GM21576 (cell line): ENCODE results near the gene PIM1.
"Not testable (repeated sequence)": the region's sequence is repeated elsewhere in the genome, so short reads cannot be mapped to it uniquely, and the experiment has no call there.

Experiments
- ATAC-seq: cut with Tn5 transposase; IDR thresholded peaks from one replicate; pipeline ENCODE4 v1.9.1; 2021; ENCODE audit warnings: mild to moderate bottlenecking, moderate library complexity; ENCODE audit not compliant: unreplicated experiment

The PIM1 gene

GRCh38 chr6:37185949-37186720 is 16.2 kb downstream of the PIM1 start:
- ATAC-seq: not testable (repeated sequence)

GRCh38 chr6:37187321-37188022 is 17.5 kb downstream of the PIM1 start:
- no peak for ATAC-seq

GRCh38 chr6:37188962-37189510 is 19.1 kb downstream of the PIM1 start:
- no peak for ATAC-seq

GRCh38 chr6:37190159-37190535 is 20.2 kb downstream of the PIM1 start:
- ATAC-seq: no peak

GRCh38 chr6:37192666-37193065 is 22.7 kb downstream of the PIM1 start:
- ATAC-seq: no peak

- not testable (repeated sequence) for ATAC-seq
Observed at GRCh38 chr6:37194886-37195285, 24.9 kb downstream of the PIM1 start.

GRCh38 chr6:37196451-37196850 is 26.5 kb downstream of the PIM1 start:
- not testable (repeated sequence) for ATAC-seq

- ATAC-seq: no peak
Observed at GRCh38 chr6:37200085-37200484, 30.1 kb downstream of the PIM1 start.

GRCh38 chr6:37201726-37202125 is 31.8 kb downstream of the PIM1 start:
- no peak for ATAC-seq

GRCh38 chr6:37202788-37203491 is 33.0 kb downstream of the PIM1 start:
- no peak for ATAC-seq

- ATAC-seq: no peak
Observed at GRCh38 chr6:37204014-37204751, 34.2 kb downstream of the PIM1 start.

GRCh38 chr6:37205175-37205996 is 35.4 kb downstream of the PIM1 start:
- no peak for ATAC-seq

- no peak for ATAC-seq
Observed at GRCh38 chr6:37205997-37206340, 36.0 kb downstream of the PIM1 start.

GRCh38 chr6:37206622-37207021 is 36.7 kb downstream of the PIM1 start:
- ATAC-seq: no peak

GRCh38 chr6:37207903-37208456 is 38.0 kb downstream of the PIM1 start:
- peak; percentile 49 for ATAC-seq

- ATAC-seq: no peak
Observed at GRCh38 chr6:37208793-37209192, 38.8 kb downstream of the PIM1 start.

- no peak for ATAC-seq
Observed at GRCh38 chr6:37209461-37210205, 39.7 kb downstream of the PIM1 start.

- no peak for ATAC-seq
Observed at GRCh38 chr6:37210313-37210968, 40.5 kb downstream of the PIM1 start.

- no peak for ATAC-seq
Observed at GRCh38 chr6:37212268-37212667, 42.3 kb downstream of the PIM1 start.
